ENCODE results near the gene GPR61. TPM values are rescaled to one million over a fixed set of nuclear protein-coding genes. Genes with fewer than 3 reads are reported as not detected.

The GPR61 gene
- total and polyA plus RNA-seq, 9 of the 15 experiments (the other 6 are each of a cell fraction or from before 2014, with no cell fraction given), result 0.04 to 1.1 (median 0.25) TPM; not detected in 4

Small RNA genes lying within 50 kb of the gene (small RNA-seq; reads per million reads assigned to genes)
- not detected for gene RNU6V

Other genes with a start within 250 kb of the GPR61 start
Only the 7 nearest of the 16 such genes appear.
- 0.04 and 0.05 TPM in 2 replicates for gene SYPL2, start 73.3 kb upstream of the GPR61 start, total RNA-seq (2014; rRNA removed)
- 0.03 TPM in 1 of 2 replicates, not detected in the other for gene SYPL2, start 73.3 kb upstream of the GPR61 start, total RNA-seq (2014; rRNA removed; fragmentation: Illumina TruSeq; extraction: Trizol)
- 0.07 and 0.08 TPM in 2 replicates for gene SYPL2, start 73.3 kb upstream of the GPR61 start, total RNA-seq (2015; rRNA removed; fragmentation: Illumina TruSeq; extraction: Trizol)
- gene SYPL2, start 73.3 kb upstream of the GPR61 start, total RNA-seq (2021), result 0.20 and 0.22 TPM in 2 replicates
- 0.03 TPM in 2 replicates for gene SYPL2, start 73.3 kb upstream of the GPR61 start, polyA plus RNA-seq (2011; rRNA removed)
- 0.12 and 0.35 TPM in 2 replicates for gene SYPL2, start 73.3 kb upstream of the GPR61 start, polyA plus RNA-seq (2014; fragmentation: Illumina TruSeq; extraction: Trizol)
- gene SYPL2, start 73.3 kb upstream of the GPR61 start, polyA plus RNA-seq (2014; fragmentation: Nextera tagmentation; extraction: Ambion mirVana), result under 1 TPM in 1 of 2 experiments, not detected in 1; 0.03 TPM
- 0.20 and 0.31 TPM in 2 replicates for gene SYPL2, start 73.3 kb upstream of the GPR61 start, polyA plus RNA-seq (2014; rRNA removed)
- gene ATXN7L2, start 56.0 kb upstream of the GPR61 start, total RNA-seq (2014; rRNA removed), result 6.3 and 10.4 TPM in 2 replicates
- gene ATXN7L2, start 56.0 kb upstream of the GPR61 start, total RNA-seq (2014; rRNA removed; fragmentation: Illumina TruSeq; extraction: Trizol), result 1.9 and 2.3 TPM in 2 replicates
- gene ATXN7L2, start 56.0 kb upstream of the GPR61 start, total RNA-seq (2015; rRNA removed; fragmentation: Illumina TruSeq; extraction: Trizol), result 4.4 and 5.8 TPM in 2 replicates
- gene ATXN7L2, start 56.0 kb upstream of the GPR61 start, total RNA-seq (2021), result 9.4 and 10.0 TPM in 2 replicates
- 3.1 and 5.9 TPM in 2 replicates for gene ATXN7L2, start 56.0 kb upstream of the GPR61 start, polyA plus RNA-seq (2011; rRNA removed)
- 7.1 and 8.5 TPM in 2 replicates for gene ATXN7L2, start 56.0 kb upstream of the GPR61 start, polyA plus RNA-seq (2014; fragmentation: Illumina TruSeq; extraction: Trizol)
- gene ATXN7L2, start 56.0 kb upstream of the GPR61 start, polyA plus RNA-seq (2014; fragmentation: Nextera tagmentation; extraction: Ambion mirVana), result under 1 TPM; 0.21 to 0.56 TPM
- gene ATXN7L2, start 56.0 kb upstream of the GPR61 start, polyA plus RNA-seq (2014; rRNA removed), result 10.4 and 11.1 TPM in 2 replicates
- 1.8 and 2.6 TPM in 2 replicates for gene CYB561D1, start 45.8 kb upstream of the GPR61 start, total RNA-seq (2014; rRNA removed)
- 2.6 and 3.2 TPM in 2 replicates for gene CYB561D1, start 45.8 kb upstream of the GPR61 start, total RNA-seq (2014; rRNA removed; fragmentation: Illumina TruSeq; extraction: Trizol)
- gene CYB561D1, start 45.8 kb upstream of the GPR61 start, total RNA-seq (2015; rRNA removed; fragmentation: Illumina TruSeq; extraction: Trizol), result 3.1 and 3.5 TPM in 2 replicates
- 5.9 and 7.2 TPM in 2 replicates for gene CYB561D1, start 45.8 kb upstream of the GPR61 start, total RNA-seq (2021)
- gene CYB561D1, start 45.8 kb upstream of the GPR61 start, polyA plus RNA-seq (2011; rRNA removed), result 6.8 and 8.7 TPM in 2 replicates
- 4.0 and 4.6 TPM in 2 replicates for gene CYB561D1, start 45.8 kb upstream of the GPR61 start, polyA plus RNA-seq (2014; fragmentation: Illumina TruSeq; extraction: Trizol)
- gene CYB561D1, start 45.8 kb upstream of the GPR61 start, polyA plus RNA-seq (2014; fragmentation: Nextera tagmentation; extraction: Ambion mirVana), result under 1 TPM; 0.71 to 0.72 TPM
- 4.9 and 5.5 TPM in 2 replicates for gene CYB561D1, start 45.8 kb upstream of the GPR61 start, polyA plus RNA-seq (2014; rRNA removed)
- gene AMIGO1, start 30.1 kb upstream of the GPR61 start, total RNA-seq (2014; rRNA removed), result 0.78 and 1.00 TPM in 2 replicates
- 0.67 and 0.69 TPM in 2 replicates for gene AMIGO1, start 30.1 kb upstream of the GPR61 start, total RNA-seq (2014; rRNA removed; fragmentation: Illumina TruSeq; extraction: Trizol)
- gene AMIGO1, start 30.1 kb upstream of the GPR61 start, total RNA-seq (2015; rRNA removed; fragmentation: Illumina TruSeq; extraction: Trizol), result 0.53 and 0.54 TPM in 2 replicates
- gene AMIGO1, start 30.1 kb upstream of the GPR61 start, total RNA-seq (2021), result 0.72 and 1.0 TPM in 2 replicates
- gene AMIGO1, start 30.1 kb upstream of the GPR61 start, polyA plus RNA-seq (2011; rRNA removed), result 0.33 and 0.46 TPM in 2 replicates
- 0.76 and 0.83 TPM in 2 replicates for gene AMIGO1, start 30.1 kb upstream of the GPR61 start, polyA plus RNA-seq (2014; fragmentation: Illumina TruSeq; extraction: Trizol)
- under 1 TPM; 0.24 to 0.31 TPM for gene AMIGO1, start 30.1 kb upstream of the GPR61 start, polyA plus RNA-seq (2014; fragmentation: Nextera tagmentation; extraction: Ambion mirVana)
- 0.45 and 0.71 TPM in 2 replicates for gene AMIGO1, start 30.1 kb upstream of the GPR61 start, polyA plus RNA-seq (2014; rRNA removed)
- gene GNAI3, start 8.7 kb downstream of the GPR61 start, total RNA-seq (2014; rRNA removed), result 7.1 and 7.9 TPM in 2 replicates
- 12.9 and 14.3 TPM in 2 replicates for gene GNAI3, start 8.7 kb downstream of the GPR61 start, total RNA-seq (2014; rRNA removed; fragmentation: Illumina TruSeq; extraction: Trizol)
- 11.0 and 11.9 TPM in 2 replicates for gene GNAI3, start 8.7 kb downstream of the GPR61 start, total RNA-seq (2015; rRNA removed; fragmentation: Illumina TruSeq; extraction: Trizol)
- 9.1 TPM in 2 replicates for gene GNAI3, start 8.7 kb downstream of the GPR61 start, total RNA-seq (2021)
- 8.8 and 13.2 TPM in 2 replicates for gene GNAI3, start 8.7 kb downstream of the GPR61 start, polyA plus RNA-seq (2011; rRNA removed)
- 8.5 and 8.9 TPM in 2 replicates for gene GNAI3, start 8.7 kb downstream of the GPR61 start, polyA plus RNA-seq (2014; fragmentation: Illumina TruSeq; extraction: Trizol)
- gene GNAI3, start 8.7 kb downstream of the GPR61 start, polyA plus RNA-seq (2014; fragmentation: Nextera tagmentation; extraction: Ambion mirVana), result 1 to 10 TPM; 6.9 to 8.0 TPM
- gene GNAI3, start 8.7 kb downstream of the GPR61 start, polyA plus RNA-seq (2014; rRNA removed), result 6.3 and 6.8 TPM in 2 replicates
- gene GNAT2, start 79.7 kb downstream of the GPR61 start, total RNA-seq (2014; rRNA removed), result 0.33 TPM in 1 of 2 replicates, not detected in the other
- 0.25 and 0.29 TPM in 2 replicates for gene GNAT2, start 79.7 kb downstream of the GPR61 start, total RNA-seq (2014; rRNA removed; fragmentation: Illumina TruSeq; extraction: Trizol)
- gene GNAT2, start 79.7 kb downstream of the GPR61 start, total RNA-seq (2015; rRNA removed; fragmentation: Illumina TruSeq; extraction: Trizol), result 0.33 and 0.60 TPM in 2 replicates
- gene GNAT2, start 79.7 kb downstream of the GPR61 start, total RNA-seq (2021), result 0.16 and 0.47 TPM in 2 replicates
- gene GNAT2, start 79.7 kb downstream of the GPR61 start, polyA plus RNA-seq (2011; rRNA removed), result 0.27 and 0.32 TPM in 2 replicates
- gene GNAT2, start 79.7 kb downstream of the GPR61 start, polyA plus RNA-seq (2014; fragmentation: Illumina TruSeq; extraction: Trizol), result 0.52 and 0.90 TPM in 2 replicates
- gene GNAT2, start 79.7 kb downstream of the GPR61 start, polyA plus RNA-seq (2014; fragmentation: Nextera tagmentation; extraction: Ambion mirVana), result under 1 TPM; 0.06 to 0.22 TPM
- gene GNAT2, start 79.7 kb downstream of the GPR61 start, polyA plus RNA-seq (2014; rRNA removed), result 0.07 TPM in 1 of 2 replicates, not detected in the other
- 51.0 and 57.1 TPM in 2 replicates for gene AMPD2, start 80.0 kb downstream of the GPR61 start, total RNA-seq (2014; rRNA removed)
- 11.5 and 17.8 TPM in 2 replicates for gene AMPD2, start 80.0 kb downstream of the GPR61 start, total RNA-seq (2014; rRNA removed; fragmentation: Illumina TruSeq; extraction: Trizol)
- gene AMPD2, start 80.0 kb downstream of the GPR61 start, total RNA-seq (2015; rRNA removed; fragmentation: Illumina TruSeq; extraction: Trizol), result 27.1 and 28.4 TPM in 2 replicates
- 74.1 and 77.7 TPM in 2 replicates for gene AMPD2, start 80.0 kb downstream of the GPR61 start, total RNA-seq (2021)
- gene AMPD2, start 80.0 kb downstream of the GPR61 start, polyA plus RNA-seq (2011; rRNA removed), result 28.2 and 67.7 TPM in 2 replicates
- 48.2 and 51.1 TPM in 2 replicates for gene AMPD2, start 80.0 kb downstream of the GPR61 start, polyA plus RNA-seq (2014; fragmentation: Illumina TruSeq; extraction: Trizol)
- 1 to 10 TPM; 2.0 to 4.0 TPM for gene AMPD2, start 80.0 kb downstream of the GPR61 start, polyA plus RNA-seq (2014; fragmentation: Nextera tagmentation; extraction: Ambion mirVana)
- gene AMPD2, start 80.0 kb downstream of the GPR61 start, polyA plus RNA-seq (2014; rRNA removed), result 43.8 and 55.6 TPM in 2 replicates

Measured in K562 (cell line).